ENCODE measurements around the gene TNPO1. TPM values are rescaled to one million over a fixed set of nuclear protein-coding genes. Genes with fewer than 3 reads are reported as not detected.

Gene TNPO1
- total RNA-seq, 1 donor from 2014 or later = 316 TPM

DNA sequence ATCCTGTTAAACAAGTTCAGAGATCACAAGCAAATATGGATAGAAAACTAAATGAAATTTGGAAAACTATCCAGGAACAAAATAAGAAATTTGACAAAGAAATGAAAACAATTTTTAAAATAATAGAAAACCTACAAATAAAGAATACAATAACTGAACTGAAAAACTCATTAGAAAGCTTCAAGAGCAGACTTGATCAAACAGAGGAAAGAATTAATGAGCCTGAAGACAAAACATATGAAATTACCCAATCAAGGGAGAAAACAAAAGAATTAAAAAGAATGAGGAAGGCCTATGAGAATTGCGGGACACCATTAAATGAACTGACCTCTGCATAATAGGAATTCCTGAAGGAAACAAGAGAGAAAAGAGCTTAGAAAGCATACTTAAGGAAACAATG is 39.8 kb upstream of the TNPO1 start:
- Histone ChIP-seq H3K27me3 (no peaks in the 10 kb centered on the region), H3K9ac (no peak overlapping the region), H3K4me2 (no peak overlapping the region), H3K4me3 (no peak overlapping the region), H3F3A (ENCODE audit: low read depth) (no peaks in the 10 kb centered on the region), H3K4me1 (no peaks in the 10 kb centered on the region), H3K36me3 (peaks cover 9% of the 10 kb centered on the region), H3K27ac (no peak overlapping the region), H4K20me1 (ENCODE audit: low read depth) (no peaks in the 10 kb centered on the region), H2AFZ (replicated peaks) (no peak overlapping the region), H3K9me3 (ENCODE audit: low read depth) (peaks cover 24% of the 10 kb centered on the region), H3K79me2 (ENCODE audit: low read depth) (no peaks in the 10 kb centered on the region)
- TF ChIP-seq, protein P1, sequence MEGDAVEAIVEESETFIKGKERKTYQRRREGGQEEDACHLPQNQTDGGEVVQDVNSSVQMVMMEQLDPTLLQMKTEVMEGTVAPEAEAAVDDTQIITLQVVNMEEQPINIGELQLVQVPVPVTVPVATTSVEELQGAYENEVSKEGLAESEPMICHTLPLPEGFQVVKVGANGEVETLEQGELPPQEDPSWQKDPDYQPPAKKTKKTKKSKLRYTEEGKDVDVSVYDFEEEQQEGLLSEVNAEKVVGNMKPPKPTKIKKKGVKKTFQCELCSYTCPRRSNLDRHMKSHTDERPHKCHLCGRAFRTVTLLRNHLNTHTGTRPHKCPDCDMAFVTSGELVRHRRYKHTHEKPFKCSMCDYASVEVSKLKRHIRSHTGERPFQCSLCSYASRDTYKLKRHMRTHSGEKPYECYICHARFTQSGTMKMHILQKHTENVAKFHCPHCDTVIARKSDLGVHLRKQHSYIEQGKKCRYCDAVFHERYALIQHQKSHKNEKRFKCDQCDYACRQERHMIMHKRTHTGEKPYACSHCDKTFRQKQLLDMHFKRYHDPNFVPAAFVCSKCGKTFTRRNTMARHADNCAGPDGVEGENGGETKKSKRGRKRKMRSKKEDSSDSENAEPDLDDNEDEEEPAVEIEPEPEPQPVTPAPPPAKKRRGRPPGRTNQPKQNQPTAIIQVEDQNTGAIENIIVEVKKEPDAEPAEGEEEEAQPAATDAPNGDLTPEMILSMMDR (IDR thresholded peaks at IDR 0.05) = no peak
- TF ChIP-seq EZH2 (IDR thresholded peaks at IDR 0.05) = no peak
- TF ChIP-seq EZH2phosphoT487 (IDR thresholded peaks at IDR 0.05) = no peak
- Mint-ChIP-seq H3K4me3 (no peak overlapping the region), H3K4me1 (no peaks in the 10 kb centered on the region), H3K9me3 (peaks cover 30% of the 10 kb centered on the region), H3K27me3 (ENCODE audit: insufficient read depth, low read depth) (no peaks in the 10 kb centered on the region), H3K27ac (no peak overlapping the region), H3K36me3 (no peaks in the 10 kb centered on the region)
- no peak for DNase-seq (ENCODE audit: low spot score)

DNA sequence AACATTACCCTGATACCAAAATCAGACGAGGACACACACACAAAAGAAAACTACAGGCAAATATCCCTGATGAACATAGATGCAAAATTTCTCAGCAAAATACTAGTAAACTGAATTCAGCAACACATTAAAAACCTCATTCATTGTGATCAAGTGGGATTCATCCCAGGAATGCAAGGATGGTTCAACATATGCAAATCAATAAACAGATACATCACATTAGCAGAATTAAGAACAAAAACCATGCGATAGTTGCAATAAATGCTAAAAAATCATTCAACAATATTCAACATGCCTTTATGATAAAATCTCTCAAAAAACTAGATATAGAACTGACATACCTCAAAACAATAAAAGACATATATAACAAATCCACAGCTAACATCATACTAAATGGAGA is 36.9 kb upstream of the TNPO1 start:
- Histone ChIP-seq H4K20me1 (ENCODE audit: low read depth) (no peaks in the 10 kb centered on the region), H3K27ac (no peak overlapping the region), H3K27me3 (no peaks in the 10 kb centered on the region), H3K79me2 (ENCODE audit: low read depth) (no peaks in the 10 kb centered on the region), H3K4me3 (no peak overlapping the region), H3K4me1 (no peaks in the 10 kb centered on the region), H3K36me3 (peaks cover 9% of the 10 kb centered on the region), H2AFZ (replicated peaks) (no peak overlapping the region), H3K4me2 (no peak overlapping the region), H3K9me3 (ENCODE audit: low read depth) (peaks cover 24% of the 10 kb centered on the region), H3K9ac (no peak overlapping the region), H3F3A (ENCODE audit: low read depth) (no peaks in the 10 kb centered on the region)
- DNase-seq (ENCODE audit: low spot score) = no peak
- TF ChIP-seq, protein P1 (IDR thresholded peaks at IDR 0.05) = no peak
- TF ChIP-seq EZH2 (IDR thresholded peaks at IDR 0.05) (no peak), EZH2phosphoT487 (IDR thresholded peaks at IDR 0.05) (no peak)
- no peaks in the 10 kb centered on the region for H3K36me3 Mint-ChIP-seq
- H3K4me1 Mint-ChIP-seq = no peaks in the 10 kb centered on the region
- peaks cover 30% of the 10 kb centered on the region for H3K9me3 Mint-ChIP-seq
- no peak overlapping the region for H3K4me3 Mint-ChIP-seq
- H3K27ac Mint-ChIP-seq = no peak overlapping the region
- no peaks in the 10 kb centered on the region for H3K27me3 Mint-ChIP-seq (ENCODE audit: insufficient read depth, low read depth)

DNA sequence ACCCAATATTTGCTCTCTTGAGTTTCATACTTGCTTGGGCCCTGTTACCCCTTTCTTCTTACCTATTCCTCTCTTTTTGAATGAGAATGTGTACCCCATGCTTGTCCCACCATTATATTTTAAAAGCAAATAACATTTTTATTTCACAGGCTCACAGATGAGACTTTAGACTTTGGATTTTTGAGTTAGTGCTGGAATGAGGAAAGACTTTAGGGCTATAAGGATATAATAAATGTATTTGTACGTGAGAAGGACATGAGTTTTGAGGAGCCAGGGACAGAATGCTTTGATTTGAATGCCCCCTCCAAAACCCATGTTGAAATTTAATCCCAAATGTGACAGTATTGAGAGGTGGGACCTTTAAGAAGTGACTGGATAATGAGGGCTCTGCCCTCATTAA is 33.1 kb upstream of the TNPO1 start:
- Histone ChIP-seq H3K9me3 (ENCODE audit: low read depth) (peaks cover 7% of the 10 kb centered on the region), H3F3A (ENCODE audit: low read depth) (no peaks in the 10 kb centered on the region), H4K20me1 (ENCODE audit: low read depth) (no peaks in the 10 kb centered on the region), H3K27me3 (no peaks in the 10 kb centered on the region), H3K4me1 (no peaks in the 10 kb centered on the region), H3K79me2 (ENCODE audit: low read depth) (no peaks in the 10 kb centered on the region), H3K27ac (no peak overlapping the region), H3K9ac (no peak overlapping the region), H3K36me3 (no peaks in the 10 kb centered on the region), H2AFZ (replicated peaks) (no peak overlapping the region), H3K4me3 (no peak overlapping the region), H3K4me2 (no peak overlapping the region)
- H3K9me3 Mint-ChIP-seq = peaks cover 15% of the 10 kb centered on the region
- H3K4me1 Mint-ChIP-seq = no peaks in the 10 kb centered on the region
- no peak overlapping the region for H3K4me3 Mint-ChIP-seq
- no peak for DNase-seq (ENCODE audit: low spot score)
- H3K36me3 Mint-ChIP-seq = no peaks in the 10 kb centered on the region
- TF ChIP-seq EZH2 (IDR thresholded peaks at IDR 0.05) (no peak), EZH2phosphoT487 (IDR thresholded peaks at IDR 0.05) (no peak)
- TF ChIP-seq, protein P1 (IDR thresholded peaks at IDR 0.05) = no peak
- H3K27ac Mint-ChIP-seq = no peak overlapping the region
- no peaks in the 10 kb centered on the region for H3K27me3 Mint-ChIP-seq (ENCODE audit: insufficient read depth, low read depth)
